ENCODE measurements around the gene MACROD2.
"Not testable (repeated sequence)": the region's sequence is repeated elsewhere in the genome, so short reads cannot be mapped to it uniquely, and the experiment has no call there.

Gene MACROD2

DNA sequence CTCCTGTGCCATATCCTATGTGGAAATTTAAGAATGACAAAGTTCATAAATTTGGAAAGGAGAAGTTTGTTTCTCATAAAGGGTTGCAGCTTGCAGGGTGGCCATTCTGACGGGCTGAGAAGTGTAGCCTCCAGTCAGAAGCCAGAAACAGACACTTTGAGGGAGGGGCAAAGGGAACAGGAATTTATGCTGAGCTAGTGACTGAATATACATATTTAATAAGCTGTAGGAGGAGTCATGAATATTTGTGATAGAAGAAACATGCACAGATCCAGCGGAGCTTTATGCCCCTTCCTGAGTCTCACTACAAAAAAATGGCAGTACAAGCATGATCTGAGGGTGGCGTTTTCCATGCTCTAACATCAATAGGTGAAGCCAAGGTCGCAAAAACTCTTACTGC, 1779.6 kb downstream of the MACROD2 start:
- no peak overlapping the region for H3K4me3 ChIP-seq (ENCODE audit: low read length)
- no peak for DNase-seq (ENCODE audit: low read depth, low spot score)

GRCh38 chr20:15776770-15777466, 1781.6 kb downstream of the MACROD2 start:
- DNase-seq (ENCODE audit: low read depth, low spot score): no peak
- no peak overlapping the region for H3K4me3 ChIP-seq (ENCODE audit: low read length)

DNA sequence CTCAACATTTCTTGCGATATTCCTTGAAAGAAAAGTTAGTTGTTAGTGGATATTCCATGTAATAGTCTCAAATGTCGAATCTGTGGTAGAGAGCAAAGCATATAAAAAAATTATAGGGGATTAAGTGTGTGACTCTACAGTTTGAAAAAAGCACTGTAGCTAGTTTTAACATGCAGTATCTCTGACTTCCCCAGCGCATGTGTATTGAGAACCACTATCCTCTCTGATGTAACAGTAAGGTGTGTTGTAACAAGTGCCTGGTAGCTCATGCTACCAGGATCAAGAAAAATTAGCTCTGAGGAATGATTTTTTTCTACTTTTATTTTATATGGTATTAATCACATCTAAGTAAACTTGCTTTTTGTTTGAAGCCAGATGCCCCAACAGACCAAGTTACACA, 1788.7 kb downstream of the MACROD2 start:
- H3K4me3 ChIP-seq (ENCODE audit: low read length): no peak overlapping the region
- DNase-seq (ENCODE audit: low read depth, low spot score): no peak

DNA sequence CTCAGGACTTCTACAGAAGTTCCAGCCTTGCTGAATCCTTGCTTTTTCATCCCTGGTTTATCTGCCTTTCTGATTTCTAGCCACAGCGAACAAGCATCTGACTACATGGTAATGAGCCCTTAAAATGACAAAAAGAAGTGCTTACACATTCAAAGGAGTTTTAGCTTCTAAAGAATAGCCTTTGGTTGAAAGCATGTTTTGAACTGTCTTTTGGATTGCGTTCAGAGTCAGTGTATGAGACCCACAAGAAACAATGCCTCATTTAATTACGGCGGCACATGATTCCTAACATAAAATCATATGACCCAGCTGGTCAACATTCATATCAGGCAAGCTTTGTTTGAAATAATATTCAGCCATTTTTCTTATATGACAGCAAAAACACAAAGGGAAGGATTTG, 1793.8 kb downstream of the MACROD2 start:
- H3K4me3 ChIP-seq (ENCODE audit: low read length): no peak overlapping the region
- DNase-seq (ENCODE audit: low read depth, low spot score): no peak

GRCh38 chr20:15792855-15793254, 1797.5 kb downstream of the MACROD2 start:
- H3K4me3 ChIP-seq (ENCODE audit: low read length): no peak overlapping the region
- no peak for DNase-seq (ENCODE audit: low read depth, low spot score)

- no peak overlapping the region for H3K4me3 ChIP-seq (ENCODE audit: low read length)
Measured at GRCh38 chr20:15794409-15794808, 1799.1 kb downstream of the MACROD2 start.

DNA sequence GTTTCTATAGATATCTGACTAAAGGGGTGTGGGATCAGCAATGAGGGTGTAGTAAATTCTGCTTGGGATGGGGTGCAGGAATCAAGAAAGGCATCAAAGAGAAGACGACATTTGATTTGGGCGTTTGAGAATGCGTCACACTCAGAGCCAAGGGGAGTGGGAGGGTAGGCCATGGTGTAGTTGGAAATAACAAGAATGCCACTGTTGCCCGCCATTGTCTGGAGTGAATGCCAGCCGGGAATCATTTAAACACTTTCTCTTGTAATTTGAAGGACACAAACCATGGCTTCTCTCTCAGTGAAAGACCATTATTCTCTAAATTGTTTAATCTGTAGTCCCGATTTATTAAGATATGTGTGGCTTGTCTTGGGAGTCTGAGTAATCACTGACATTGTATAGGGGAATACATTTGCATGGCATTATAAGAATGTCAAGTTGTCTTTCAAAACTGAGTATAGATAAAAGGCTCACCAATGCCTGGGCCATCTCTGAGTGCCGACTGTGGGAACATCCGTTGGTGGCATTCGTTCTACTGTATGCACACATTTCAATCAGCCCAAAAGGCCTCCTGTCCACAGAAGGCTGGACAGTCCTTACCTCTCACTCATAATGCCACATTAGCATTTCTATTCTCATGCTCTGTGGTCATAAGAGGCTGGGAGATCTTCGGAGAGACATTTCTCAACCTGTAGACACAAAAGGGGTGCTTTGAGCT, 1800.1 kb downstream of the MACROD2 start:
- H3K4me3 ChIP-seq (ENCODE audit: low read length): no peak overlapping the region
- DNase-seq (ENCODE audit: low read depth, low spot score): no peak

More at GRCh38 chr20:15794409-15794808, 1799.1 kb downstream of the MACROD2 start:
- no peak for DNase-seq (ENCODE audit: low read depth, low spot score)

DNA sequence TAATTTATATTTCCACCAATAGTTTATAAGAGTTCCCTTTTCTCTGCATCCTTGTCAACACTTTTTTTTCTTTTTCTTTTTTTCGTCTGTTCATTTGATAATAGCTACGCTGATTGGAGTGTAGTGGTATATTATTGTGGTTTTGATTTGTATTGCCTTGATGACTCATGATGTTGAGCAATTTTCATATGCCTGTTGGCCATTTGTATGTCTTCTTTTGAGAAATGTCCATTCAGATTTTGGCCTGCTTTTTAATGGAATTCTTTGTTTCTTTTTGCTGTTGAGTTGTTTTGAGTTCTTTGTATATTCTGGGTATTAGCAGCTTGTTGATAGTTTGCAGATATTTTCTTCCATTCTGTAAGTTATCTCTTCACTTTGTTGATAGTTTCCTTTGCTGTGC, 1804.6 kb downstream of the MACROD2 start:
- no peak overlapping the region for H3K4me3 ChIP-seq (ENCODE audit: low read length)
- DNase-seq (ENCODE audit: low read depth, low spot score): no peak

DNA sequence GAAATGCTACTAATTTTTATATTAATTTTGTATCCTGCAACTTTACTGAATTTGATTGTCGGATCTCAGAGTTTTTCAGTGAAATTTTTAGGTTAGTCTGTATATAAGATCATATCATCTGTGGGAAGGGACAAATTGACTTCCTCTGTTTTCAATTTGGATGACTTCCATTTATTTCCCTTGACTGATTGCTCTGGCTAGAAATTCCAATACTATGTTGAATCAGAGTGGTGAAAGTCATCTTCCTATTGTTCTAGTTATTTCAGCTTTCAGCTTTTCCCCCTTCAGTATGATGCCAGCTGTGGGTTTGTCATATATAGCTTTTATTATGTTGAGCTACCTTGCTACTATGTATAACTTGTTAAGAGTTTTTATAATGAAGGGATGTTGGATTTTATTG, 1806.7 kb downstream of the MACROD2 start:
- no peak overlapping the region for H3K4me3 ChIP-seq (ENCODE audit: low read length)

GRCh38 chr20:15805154-15805553, 1809.8 kb downstream of the MACROD2 start:
- DNase-seq (ENCODE audit: low read depth, low spot score): no peak

More for the DNA sequence above, 1806.7 kb downstream of the MACROD2 start:
- DNase-seq (ENCODE audit: low read depth, low spot score): no peak

DNA sequence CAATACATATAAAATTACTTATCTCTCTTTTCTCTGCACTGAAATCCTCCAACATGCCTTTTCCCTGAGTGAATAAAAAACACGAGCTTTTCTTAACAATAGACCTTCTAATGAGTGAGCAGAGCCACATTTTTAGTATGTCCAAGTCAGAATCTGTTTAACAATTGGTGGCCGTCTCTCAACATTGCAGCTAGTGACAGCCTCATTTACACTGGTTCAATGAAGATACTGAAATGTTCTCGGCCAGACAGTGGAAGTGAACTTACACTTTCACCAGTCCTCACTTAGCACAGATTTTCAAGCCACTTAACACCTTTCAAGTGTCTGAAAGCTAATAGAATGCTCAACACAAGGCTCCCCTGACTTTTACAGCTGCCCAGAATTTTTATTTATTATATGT, 1810.8 kb downstream of the MACROD2 start:
- no peak overlapping the region for H3K4me3 ChIP-seq (ENCODE audit: low read length)
- DNase-seq (ENCODE audit: low read depth, low spot score): no peak

More at GRCh38 chr20:15805154-15805553, 1809.8 kb downstream of the MACROD2 start:
- no peak overlapping the region for H3K4me3 ChIP-seq (ENCODE audit: low read length)

DNA sequence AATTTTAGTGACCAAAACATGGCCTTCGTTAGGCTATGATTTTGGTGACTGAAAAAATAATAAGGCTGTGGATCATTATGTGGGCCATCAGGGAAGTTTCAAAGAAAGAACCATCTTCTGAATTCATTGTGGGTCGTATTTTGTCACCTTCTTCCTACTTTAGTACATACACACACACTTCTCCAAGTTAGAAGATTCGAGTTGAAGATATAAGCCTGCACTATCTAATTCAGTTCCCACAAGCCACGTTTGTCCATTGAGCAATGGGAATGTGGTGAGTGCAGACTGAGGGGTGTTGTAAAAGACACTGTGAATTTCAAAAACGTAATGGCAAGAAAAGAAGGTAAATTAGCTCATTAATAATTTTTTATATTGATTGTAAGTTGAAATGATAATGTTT, 1812.0 kb downstream of the MACROD2 start:
- no peak for DNase-seq (ENCODE audit: low read depth, low spot score)
- no peak overlapping the region for H3K4me3 ChIP-seq (ENCODE audit: low read length)

DNA sequence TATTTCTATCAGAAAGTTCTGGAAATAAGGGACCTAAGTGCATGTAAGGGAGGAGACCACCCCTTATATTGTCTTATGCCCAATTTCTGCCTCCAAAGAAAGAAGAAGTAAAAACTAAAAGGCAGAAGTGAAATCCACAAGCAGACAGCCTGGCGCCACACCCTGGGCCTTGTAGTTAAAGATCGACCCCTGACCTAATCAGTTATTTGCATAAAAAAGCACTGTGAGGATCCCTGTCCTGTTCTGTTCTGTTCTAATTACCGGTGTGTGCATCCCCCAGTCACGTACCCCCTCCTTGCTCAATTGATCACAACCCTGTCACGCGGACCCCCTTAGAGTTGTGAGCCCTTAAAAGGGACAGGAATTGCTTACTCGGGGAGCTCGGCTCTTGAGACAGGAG, 1812.5 kb downstream of the MACROD2 start:
- not testable (repeated sequence) for DNase-seq (ENCODE audit: low read depth, low spot score); H3K4me3 ChIP-seq (ENCODE audit: low read length)

DNA sequence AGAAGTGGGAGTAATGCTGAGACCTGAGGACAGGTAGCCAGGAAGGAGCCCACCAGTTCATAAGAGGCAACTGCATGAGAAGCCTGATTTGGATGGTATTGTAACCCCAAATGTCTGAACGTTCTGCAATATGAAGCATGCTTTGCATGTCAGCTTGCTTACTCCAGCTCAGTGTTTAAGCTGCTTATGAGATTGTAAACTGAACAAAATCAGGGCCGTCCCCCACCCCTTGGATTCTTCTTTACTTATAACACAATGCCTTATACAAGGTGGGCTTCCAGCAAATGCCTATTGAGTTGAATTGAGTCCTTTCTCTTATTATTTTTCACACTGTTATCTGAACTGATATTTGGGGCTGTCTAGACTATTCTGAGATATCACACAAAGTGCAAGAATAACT, 1816.6 kb downstream of the MACROD2 start:
- DNase-seq (ENCODE audit: low read depth, low spot score): no peak
- H3K4me3 ChIP-seq (ENCODE audit: low read length): no peak overlapping the region

- no peak overlapping the region for H3K4me3 ChIP-seq (ENCODE audit: low read length)
- no peak for DNase-seq (ENCODE audit: low read depth, low spot score)
Measured at GRCh38 chr20:15812696-15813095, 1817.4 kb downstream of the MACROD2 start.

DNA sequence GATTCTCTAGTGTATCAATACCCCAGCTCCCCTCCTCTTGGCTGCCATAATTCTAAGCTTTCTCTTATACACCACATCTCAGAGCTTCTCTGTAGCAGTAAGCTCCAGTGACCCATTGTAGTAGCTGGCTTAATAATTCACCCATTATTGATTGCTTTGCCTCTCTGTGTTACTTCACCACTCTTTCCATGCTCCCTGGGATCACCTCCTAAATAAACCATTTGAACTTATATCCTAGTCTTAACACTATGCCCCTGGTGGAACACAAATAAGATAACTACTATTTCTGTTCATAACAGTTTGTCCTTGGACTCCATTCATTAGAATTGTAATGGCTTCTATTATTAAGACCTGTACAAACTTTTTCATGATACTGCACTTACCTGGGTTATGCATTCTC, 1819.0 kb downstream of the MACROD2 start:
- no peak overlapping the region for H3K4me3 ChIP-seq (ENCODE audit: low read length)

DNA sequence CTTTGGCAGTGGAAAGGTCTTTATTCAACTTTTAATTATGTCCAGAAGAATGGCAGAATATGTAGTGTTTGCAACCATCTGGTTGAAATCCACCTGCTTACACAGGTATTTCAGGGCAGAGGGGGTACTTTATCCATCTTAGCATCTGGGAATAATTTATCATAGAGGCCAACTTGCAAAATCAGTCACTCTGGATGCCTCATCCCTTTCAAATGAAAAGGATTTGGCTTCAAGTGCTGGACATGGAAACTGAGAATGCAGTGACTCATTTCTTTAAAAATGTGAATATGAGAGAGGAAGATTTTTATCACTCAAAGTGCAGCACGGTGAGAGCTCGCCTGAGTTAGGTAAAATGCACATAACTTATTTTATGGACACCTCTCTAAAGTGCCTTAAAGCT, 1819.6 kb downstream of the MACROD2 start:
- no peak for DNase-seq (ENCODE audit: low read depth, low spot score)
- no peak overlapping the region for H3K4me3 ChIP-seq (ENCODE audit: low read length)

More for the DNA sequence above, 1819.0 kb downstream of the MACROD2 start:
- no peak for DNase-seq (ENCODE audit: low read depth, low spot score)

DNA sequence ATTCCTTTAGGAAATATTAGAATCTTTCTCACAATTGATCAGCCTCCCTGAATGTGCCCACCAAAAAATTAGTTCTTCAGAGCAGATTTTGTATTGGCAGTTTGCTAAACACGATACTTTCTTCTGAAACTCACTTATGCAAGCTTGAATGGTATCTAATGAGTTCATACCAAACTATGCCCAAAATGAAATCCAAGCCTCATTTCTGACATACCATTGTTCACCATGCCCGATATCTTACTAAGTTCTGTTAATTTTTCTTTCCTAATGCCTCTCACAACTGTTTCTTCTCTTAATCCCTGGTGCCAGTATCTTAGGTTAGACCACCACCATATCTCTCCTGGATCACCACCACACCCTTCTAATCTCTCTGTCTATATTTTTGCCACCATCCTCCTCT, 1822.0 kb downstream of the MACROD2 start:
- no peak for DNase-seq (ENCODE audit: low read depth, low spot score)

DNA sequence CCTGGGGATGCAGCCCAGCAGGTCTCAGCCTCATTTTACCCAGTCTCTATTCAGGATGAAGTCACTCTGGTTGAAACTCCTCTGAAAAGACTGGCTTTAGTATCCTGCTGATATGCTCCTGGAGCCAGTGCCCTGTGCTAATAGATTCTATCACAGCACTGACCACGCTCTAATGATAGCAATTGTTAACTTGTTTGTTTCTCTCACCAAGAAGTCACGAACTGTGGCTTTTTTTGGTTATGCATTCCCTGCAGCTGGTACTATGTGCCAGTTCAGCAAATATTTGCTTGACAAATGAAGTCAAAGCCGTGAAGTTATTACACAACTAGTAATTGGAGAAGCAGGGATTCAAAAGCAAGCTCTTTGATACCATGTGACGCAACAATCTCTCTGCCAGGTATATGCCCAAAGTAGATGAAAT, 1823.3 kb downstream of the MACROD2 start:
- no peak for DNase-seq (ENCODE audit: low read depth, low spot score)

More for the DNA sequence above, 1822.0 kb downstream of the MACROD2 start:
- no peak overlapping the region for H3K4me3 ChIP-seq (ENCODE audit: low read length)

GRCh38 chr20:15823718-15824117, 1828.4 kb downstream of the MACROD2 start:
- DNase-seq (ENCODE audit: low read depth, low spot score): no peak
- H3K4me3 ChIP-seq (ENCODE audit: low read length): no peak overlapping the region

More for the DNA sequence above, 1823.3 kb downstream of the MACROD2 start:
- no peak overlapping the region for H3K4me3 ChIP-seq (ENCODE audit: low read length)

DNA sequence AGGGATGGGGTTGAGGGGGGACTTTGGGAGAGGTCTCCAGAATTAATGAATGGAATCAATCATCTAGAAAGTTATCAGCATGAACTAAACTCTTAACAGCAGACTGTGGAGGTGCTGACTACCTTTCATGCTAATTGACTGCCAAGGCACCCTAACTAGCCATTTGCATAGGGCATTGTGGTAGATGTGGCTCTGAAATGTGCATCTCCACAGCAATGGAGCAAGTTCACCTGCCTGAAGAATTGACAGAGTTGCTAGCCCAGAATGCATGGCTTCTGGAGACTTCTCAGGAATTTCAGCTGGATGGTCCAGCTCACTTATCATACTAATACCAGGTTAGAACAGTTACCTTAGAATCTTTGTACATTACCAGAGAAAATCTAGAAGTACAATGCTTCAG, 1832.3 kb downstream of the MACROD2 start:
- H3K4me3 ChIP-seq (ENCODE audit: low read length): no peak overlapping the region
- DNase-seq (ENCODE audit: low read depth, low spot score): no peak

Measured in Jurkat, Clone E6-1 (cell line).